Measurements from ENCODE around the gene UQCC3. TPM values are rescaled to one million over a fixed set of nuclear protein-coding genes. Genes with fewer than 3 reads are reported as not detected.
"Not testable (repeated sequence)": the region's sequence is repeated elsewhere in the genome, so short reads cannot be mapped to it uniquely, and the experiment has no call there.

Gene UQCC3
- total and polyA plus RNA-seq, 7 donors, result 5.2 to 16.5 (median 8.1) TPM

DNA sequence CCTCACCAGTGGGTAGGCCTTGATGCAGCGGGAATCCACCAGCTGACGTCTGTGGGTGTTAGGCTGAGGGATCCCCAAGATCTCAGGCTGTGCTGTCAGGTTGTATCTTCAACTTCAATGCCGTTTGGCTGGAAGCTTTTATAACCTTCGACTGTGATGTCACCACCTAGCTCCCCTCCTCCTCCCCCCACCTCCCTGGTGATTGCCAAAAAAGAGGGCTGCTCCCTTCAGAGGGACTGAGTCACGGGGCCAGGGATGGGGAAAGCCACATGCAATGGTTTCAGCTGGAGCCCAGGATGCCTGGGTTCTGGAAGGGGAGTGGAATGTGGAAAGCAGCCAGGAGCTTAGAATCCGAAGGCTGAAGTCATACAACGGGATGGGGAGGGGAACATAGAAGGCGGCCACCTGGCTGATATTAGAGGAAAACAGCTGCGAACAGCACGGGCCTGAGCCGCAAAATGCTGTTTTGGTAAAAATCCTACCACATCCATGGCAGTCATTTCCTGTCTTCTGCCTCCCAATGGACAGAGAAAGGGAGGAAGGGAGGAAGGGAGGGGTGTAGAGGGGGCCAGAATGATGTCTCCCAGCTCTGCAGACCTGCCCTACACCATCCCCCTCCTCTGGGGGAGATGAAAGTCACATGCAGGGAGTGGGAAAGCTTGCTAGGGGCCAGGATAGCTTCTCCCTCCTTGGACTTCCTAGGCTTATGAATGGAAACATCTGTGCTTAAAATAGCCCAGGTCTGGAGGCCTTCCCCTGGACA is 18.1 kb downstream of the UQCC3 start, which contains the start of gene LRRN4CL:
Gene LRRN4CL (minus strand): TSS at position 110 of the 763 bp plus-strand sequence. CDS start 1,022 bp downstream, outside the sequence.
- DNase-seq (peak; percentile 90 to 92), ATAC-seq (peak; percentile 64 to 80 (median 78))
- Histone ChIP-seq H3K27me3 (ENCODE audit: insufficient read depth in 3 of 3, low read length in 2 of 3) (no peaks in the 10 kb centered on the region), H3K9me3 (no peaks in the 10 kb centered on the region), H3K36me3 (ENCODE audit: insufficient read depth in 1 of 2, low read depth in 1 of 2) (peaks cover 0 to 41% of the 10 kb centered on the region in 2 donors), H3K4me3 (peak within 1 kb of the TSS; percentile 43), H3K27ac (peak within 1 kb of the TSS; percentile 53), H3K4me1 (peaks cover 5% of the 10 kb centered on the region)
- TF ChIP-seq, protein P1, sequence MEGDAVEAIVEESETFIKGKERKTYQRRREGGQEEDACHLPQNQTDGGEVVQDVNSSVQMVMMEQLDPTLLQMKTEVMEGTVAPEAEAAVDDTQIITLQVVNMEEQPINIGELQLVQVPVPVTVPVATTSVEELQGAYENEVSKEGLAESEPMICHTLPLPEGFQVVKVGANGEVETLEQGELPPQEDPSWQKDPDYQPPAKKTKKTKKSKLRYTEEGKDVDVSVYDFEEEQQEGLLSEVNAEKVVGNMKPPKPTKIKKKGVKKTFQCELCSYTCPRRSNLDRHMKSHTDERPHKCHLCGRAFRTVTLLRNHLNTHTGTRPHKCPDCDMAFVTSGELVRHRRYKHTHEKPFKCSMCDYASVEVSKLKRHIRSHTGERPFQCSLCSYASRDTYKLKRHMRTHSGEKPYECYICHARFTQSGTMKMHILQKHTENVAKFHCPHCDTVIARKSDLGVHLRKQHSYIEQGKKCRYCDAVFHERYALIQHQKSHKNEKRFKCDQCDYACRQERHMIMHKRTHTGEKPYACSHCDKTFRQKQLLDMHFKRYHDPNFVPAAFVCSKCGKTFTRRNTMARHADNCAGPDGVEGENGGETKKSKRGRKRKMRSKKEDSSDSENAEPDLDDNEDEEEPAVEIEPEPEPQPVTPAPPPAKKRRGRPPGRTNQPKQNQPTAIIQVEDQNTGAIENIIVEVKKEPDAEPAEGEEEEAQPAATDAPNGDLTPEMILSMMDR (IDR thresholded peaks at IDR 0.05), result no peak
- WGBS, 3 donors, result 21 to 32% (median 30%) methylated on average over 11 of the region's 11 CpGs
- intact Hi-C loops (cut with DNase I), result loop anchor here (5.0 to 10.0 kb wide), 3 partner anchors 97 to 295 kb away; partner anchors contain the start of gene TUT1 (in 1 of the 2)

DNA sequence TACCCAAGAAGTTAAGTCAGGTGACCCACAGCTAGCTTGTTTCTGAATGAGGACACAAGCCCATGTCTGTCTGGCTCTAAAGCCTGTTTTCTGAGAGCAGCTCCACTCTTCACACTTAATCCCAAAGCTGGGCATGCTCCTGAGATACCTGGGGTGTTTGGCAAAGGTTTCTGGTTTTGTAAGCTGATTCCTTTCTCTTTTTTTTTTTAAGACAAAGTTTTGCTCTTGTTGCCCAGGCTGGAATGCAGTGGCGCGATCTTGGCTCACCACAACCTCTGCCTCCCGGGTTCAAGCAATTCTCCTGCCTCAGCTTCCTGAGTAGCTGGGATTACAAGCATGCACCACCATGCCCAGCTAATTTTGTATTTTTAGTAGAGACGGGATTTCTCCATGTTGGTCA is 22.2 kb downstream of the UQCC3 start:
- H3K4me1 ChIP-seq, result peaks cover 10% of the 10 kb centered on the region
- H3K36me3 ChIP-seq (ENCODE audit: insufficient read depth in 1 of 2, low read depth in 1 of 2), result peaks cover 0 to 45% of the 10 kb centered on the region in 2 donors
- intact Hi-C loops (cut with DNase I), result loop anchor here (2.0 to 10.0 kb wide), 4 partner anchors 13 to 299 kb away; partner anchors contain the start of gene TUT1 (in 1 of the 2)
- H3K9me3 ChIP-seq; ATAC-seq; H3K27me3 ChIP-seq (ENCODE audit: insufficient read depth in 3 of 3, low read length in 2 of 3); H3K4me3 ChIP-seq; DNase-seq: not testable (repeated sequence)
- H3K27ac ChIP-seq, result peak overlapping the region; percentile 79
- 72 to 95% (median 81%) methylated on average over 3 to 4 of the region's 4 CpGs for WGBS, 3 donors

DNA sequence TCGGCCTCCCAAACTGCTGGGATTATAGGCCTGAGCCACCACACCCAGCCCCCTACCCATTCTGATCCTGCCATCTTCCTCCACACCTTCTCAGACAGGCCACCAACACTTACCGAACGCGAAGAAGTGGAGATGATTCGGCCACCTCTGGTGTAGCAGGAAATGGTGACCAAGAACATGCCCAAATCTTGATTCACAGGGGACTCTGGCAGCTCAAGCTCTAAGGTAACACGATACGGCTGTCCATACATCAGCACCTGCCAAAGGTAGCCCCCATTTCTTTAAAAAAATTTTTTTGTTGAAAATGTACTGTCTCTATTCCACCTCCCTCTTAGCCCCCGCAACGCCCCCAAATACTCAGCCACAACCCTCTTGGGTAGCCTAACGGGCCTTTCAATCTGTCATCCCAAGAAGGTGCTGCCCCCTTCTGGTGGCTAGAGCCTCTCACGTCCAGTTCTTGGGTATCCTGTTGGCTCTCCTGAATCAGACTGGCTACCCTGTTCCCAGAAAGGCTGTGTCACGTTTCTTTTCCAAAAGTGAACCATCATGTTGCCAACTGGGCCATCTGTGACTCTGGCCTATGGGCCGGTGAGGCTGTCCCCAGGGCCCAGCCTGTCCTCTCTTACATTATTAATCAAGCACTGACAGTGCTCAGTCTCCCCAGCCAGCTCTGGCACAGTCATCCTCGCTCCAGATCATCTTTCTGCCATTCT is 23.1 kb downstream of the UQCC3 start:
- peaks cover 0 to 45% of the 10 kb centered on the region in 2 donors for H3K36me3 ChIP-seq (ENCODE audit: insufficient read depth in 1 of 2, low read depth in 1 of 2)
- peaks cover 10% of the 10 kb centered on the region for H3K4me1 ChIP-seq
- H3K9me3 ChIP-seq, result no peaks in the 10 kb centered on the region
- H3K27ac ChIP-seq, result peak overlapping the region; percentile 79
- WGBS, 3 donors, result 28 to 35% (median 30%) methylated on average over 14 of the region's 14 CpGs
- TF ChIP-seq, protein P1 (IDR thresholded peaks at IDR 0.05), result peak; percentile 87
- peak; percentile 86 to 93 for DNase-seq
- intact Hi-C loops (cut with DNase I), result loop anchor here (2.0 to 10.0 kb wide), 4 partner anchors 14 to 300 kb away; partner anchors contain the start of gene TUT1 (in 1 of the 2)
- ATAC-seq, result peak; percentile 95 to 97 (median 96)
- no peaks in the 10 kb centered on the region for H3K27me3 ChIP-seq (ENCODE audit: insufficient read depth in 3 of 3, low read length in 2 of 3)
- no peak overlapping the region for H3K4me3 ChIP-seq

DNA sequence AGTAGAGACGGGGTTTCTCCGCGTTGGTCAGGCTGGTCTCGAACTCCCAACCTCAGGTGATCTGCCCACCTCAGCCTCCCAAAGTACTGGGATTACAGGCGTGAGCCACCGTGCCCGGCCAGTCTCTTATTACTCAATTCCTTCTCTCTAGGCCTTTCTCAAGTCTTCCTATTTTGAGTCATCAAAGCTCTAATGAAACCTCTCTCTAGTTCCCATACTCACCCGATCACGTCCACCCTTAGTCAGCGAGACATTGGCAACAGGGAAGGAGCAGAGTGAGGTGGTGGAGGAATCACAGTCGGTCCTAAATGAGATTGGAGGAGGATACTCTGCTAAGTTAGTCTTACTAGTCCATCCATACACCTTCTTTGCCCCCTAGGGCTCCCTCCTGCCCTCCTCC is 30.8 kb downstream of the UQCC3 start:
- intact Hi-C loops (cut with DNase I), result no loop called here
- Histone ChIP-seq H3K27ac (no peak overlapping the region), H3K4me3 (no peak overlapping the region), H3K9me3 (no peaks in the 10 kb centered on the region), H3K27me3 (ENCODE audit: insufficient read depth in 3 of 3, low read length in 2 of 3) (no peaks in the 10 kb centered on the region), H3K36me3 (ENCODE audit: insufficient read depth in 1 of 2, low read depth in 1 of 2) (peaks cover 0 to 32% of the 10 kb centered on the region in 2 donors), H3K4me1 (peaks cover 22% of the 10 kb centered on the region)
- DNase-seq, result no peak
- ATAC-seq, result no peak
- 91 to 94% (median 94%) methylated on average over 8 to 11 of the region's 11 CpGs for WGBS, 3 donors
- TF ChIP-seq, protein P1 (IDR thresholded peaks at IDR 0.05), result no peak

DNA sequence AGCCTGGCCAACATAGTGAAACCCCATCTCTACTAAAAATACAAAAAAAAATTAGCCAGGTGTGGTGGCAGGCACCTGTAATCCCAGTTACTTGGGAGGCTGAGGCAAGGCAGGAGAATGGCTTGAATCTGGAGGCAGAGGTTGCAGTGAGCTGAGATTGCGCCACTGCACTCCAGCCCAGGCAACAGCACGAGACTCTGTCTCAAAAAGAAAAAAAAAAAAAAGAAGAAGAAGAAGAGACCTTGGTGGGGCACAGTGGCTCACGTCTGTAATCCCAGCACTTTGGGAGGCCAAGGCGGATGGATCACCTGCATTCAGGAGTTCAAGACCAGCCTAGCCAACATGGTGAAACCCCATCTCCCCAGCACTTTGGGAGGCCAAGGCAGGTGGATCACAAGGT is 32.4 kb downstream of the UQCC3 start:
- ATAC-seq; H3K4me3 ChIP-seq; intact Hi-C loops (cut with DNase I); H3K27me3 ChIP-seq (ENCODE audit: insufficient read depth in 3 of 3, low read length in 2 of 3); H3K27ac ChIP-seq; H3K9me3 ChIP-seq; DNase-seq: not testable (repeated sequence)
- peaks cover 0 to 32% of the 10 kb centered on the region in 2 donors for H3K36me3 ChIP-seq (ENCODE audit: insufficient read depth in 1 of 2, low read depth in 1 of 2)
- WGBS, 3 donors, result 82 to 94% (median 93%) methylated on average over 4 of the region's 4 CpGs
- peaks cover 38% of the 10 kb centered on the region for H3K4me1 ChIP-seq

Measured in psoas muscle (tissue), 8 donors.